ENCODE data around the gene DYNC1LI1.

The DYNC1LI1 gene

GRCh38 chr3:32500880-32501782, 69.5 kb downstream of the DYNC1LI1 start:
- TF ChIP-seq, protein P1, sequence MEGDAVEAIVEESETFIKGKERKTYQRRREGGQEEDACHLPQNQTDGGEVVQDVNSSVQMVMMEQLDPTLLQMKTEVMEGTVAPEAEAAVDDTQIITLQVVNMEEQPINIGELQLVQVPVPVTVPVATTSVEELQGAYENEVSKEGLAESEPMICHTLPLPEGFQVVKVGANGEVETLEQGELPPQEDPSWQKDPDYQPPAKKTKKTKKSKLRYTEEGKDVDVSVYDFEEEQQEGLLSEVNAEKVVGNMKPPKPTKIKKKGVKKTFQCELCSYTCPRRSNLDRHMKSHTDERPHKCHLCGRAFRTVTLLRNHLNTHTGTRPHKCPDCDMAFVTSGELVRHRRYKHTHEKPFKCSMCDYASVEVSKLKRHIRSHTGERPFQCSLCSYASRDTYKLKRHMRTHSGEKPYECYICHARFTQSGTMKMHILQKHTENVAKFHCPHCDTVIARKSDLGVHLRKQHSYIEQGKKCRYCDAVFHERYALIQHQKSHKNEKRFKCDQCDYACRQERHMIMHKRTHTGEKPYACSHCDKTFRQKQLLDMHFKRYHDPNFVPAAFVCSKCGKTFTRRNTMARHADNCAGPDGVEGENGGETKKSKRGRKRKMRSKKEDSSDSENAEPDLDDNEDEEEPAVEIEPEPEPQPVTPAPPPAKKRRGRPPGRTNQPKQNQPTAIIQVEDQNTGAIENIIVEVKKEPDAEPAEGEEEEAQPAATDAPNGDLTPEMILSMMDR (IDR thresholded peaks at IDR 0.05; ENCODE audit: insufficient read depth, missing control alignments): no peak
- DNase-seq (ENCODE audit: insufficient read length, low spot score): no peak
- FAIRE-seq: no peak

GRCh38 chr3:32500231-32500630, 70.4 kb downstream of the DYNC1LI1 start:
- TF ChIP-seq, protein P1 (IDR thresholded peaks at IDR 0.05; ENCODE audit: insufficient read depth, missing control alignments): no peak
- DNase-seq (ENCODE audit: insufficient read length, low spot score) (no peak), FAIRE-seq (no peak)

DNA sequence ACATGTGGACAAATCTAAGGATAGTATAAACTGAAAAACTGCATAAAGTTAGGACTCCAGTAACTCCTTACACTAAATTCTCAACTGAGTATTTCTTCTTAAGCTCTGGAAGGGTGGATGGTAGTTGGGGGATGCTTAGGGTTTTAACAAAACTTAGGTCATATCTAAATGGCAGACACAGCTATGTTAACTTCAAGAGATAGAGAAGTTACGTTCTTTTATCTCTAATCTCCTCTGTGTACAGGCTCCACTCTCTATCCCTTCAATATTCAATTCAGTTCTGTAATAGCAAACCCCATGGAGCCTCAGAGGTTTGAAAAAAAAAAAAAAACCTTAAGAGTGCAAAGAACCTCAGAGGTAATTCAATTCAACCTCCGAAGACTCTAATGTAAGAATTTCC, 71.1 kb downstream of the DYNC1LI1 start:
- TF ChIP-seq, protein P1 (IDR thresholded peaks at IDR 0.05; ENCODE audit: insufficient read depth, missing control alignments): no peak
- no peak for DNase-seq (ENCODE audit: insufficient read length, low spot score)
- FAIRE-seq: no peak

DNA sequence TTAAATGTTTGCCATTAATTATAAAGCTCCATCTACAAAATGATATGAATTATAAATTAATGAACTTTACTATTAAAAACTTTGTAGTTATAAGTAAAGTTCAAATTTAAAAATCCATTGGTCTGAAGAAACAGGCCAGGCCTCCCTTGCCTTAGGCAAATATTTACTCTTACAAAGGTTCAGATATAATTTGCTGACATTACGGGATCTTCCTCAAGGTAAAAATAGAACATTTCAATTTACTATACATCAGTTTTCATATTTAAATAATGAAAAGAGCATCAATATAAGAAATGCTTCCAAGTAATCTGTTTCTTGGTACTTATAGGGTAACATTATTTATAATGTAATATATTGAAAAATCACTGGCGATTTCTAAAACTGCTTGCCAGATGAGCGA, 71.7 kb downstream of the DYNC1LI1 start:
- TF ChIP-seq, protein P1 (IDR thresholded peaks at IDR 0.05; ENCODE audit: insufficient read depth, missing control alignments): no peak
- no peak for DNase-seq (ENCODE audit: insufficient read length, low spot score)
- no peak for FAIRE-seq

- TF ChIP-seq, protein P1 (IDR thresholded peaks at IDR 0.05; ENCODE audit: insufficient read depth, missing control alignments): no peak
- no peak for FAIRE-seq
Measured at GRCh38 chr3:32498252-32498651, 72.4 kb downstream of the DYNC1LI1 start.

DNA sequence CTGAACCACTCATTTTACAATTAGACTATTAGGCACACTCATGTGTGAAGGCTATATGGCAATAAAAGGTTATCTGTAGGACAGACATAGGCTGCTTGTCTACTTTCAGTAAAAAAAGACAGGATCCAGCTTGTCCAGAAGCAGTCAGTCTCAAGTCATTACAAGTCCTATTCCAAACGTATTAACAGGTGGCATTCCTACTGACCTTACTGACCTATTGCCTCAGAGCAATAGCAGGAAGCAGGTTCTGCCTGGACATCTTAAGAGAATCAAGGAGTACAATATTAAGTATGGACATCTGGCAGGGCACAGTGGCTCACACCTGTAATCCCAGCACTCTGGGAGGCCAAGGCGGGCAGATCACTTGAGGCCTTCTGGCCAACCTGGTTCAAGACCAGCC, 75.0 kb downstream of the DYNC1LI1 start:
- DNase-seq (ENCODE audit: insufficient read length, low spot score) (no peak), FAIRE-seq (no peak)
- TF ChIP-seq, protein P1 (IDR thresholded peaks at IDR 0.05; ENCODE audit: insufficient read depth, missing control alignments): no peak

More at GRCh38 chr3:32498252-32498651, 72.4 kb downstream of the DYNC1LI1 start:
- no peak for DNase-seq (ENCODE audit: insufficient read length, low spot score)

- FAIRE-seq (no peak), DNase-seq (ENCODE audit: insufficient read length, low spot score) (no peak)
- TF ChIP-seq, protein P1 (IDR thresholded peaks at IDR 0.05; ENCODE audit: insufficient read depth, missing control alignments): no peak
Measured at GRCh38 chr3:32495085-32495484, 75.6 kb downstream of the DYNC1LI1 start.

All from D721Med (cell line).